ENCODE data around the gene MLX.

Gene MLX

GRCh38 chr17:42566883-42567573 lies at the start of gene MLX:
Gene MLX, plus strand, starts transcription at chr17:42567100. Its CDS starts 25 bp downstream, at chr17:42567125.
- in situ Hi-C loops (cut with MboI; ENCODE audit: low sequenced_read_pairs, unreplicated experiment) = no loop called here
- peak; percentile 100 for DNase-seq (ENCODE audit: low spot score)
- TF ChIP-seq, protein P1, sequence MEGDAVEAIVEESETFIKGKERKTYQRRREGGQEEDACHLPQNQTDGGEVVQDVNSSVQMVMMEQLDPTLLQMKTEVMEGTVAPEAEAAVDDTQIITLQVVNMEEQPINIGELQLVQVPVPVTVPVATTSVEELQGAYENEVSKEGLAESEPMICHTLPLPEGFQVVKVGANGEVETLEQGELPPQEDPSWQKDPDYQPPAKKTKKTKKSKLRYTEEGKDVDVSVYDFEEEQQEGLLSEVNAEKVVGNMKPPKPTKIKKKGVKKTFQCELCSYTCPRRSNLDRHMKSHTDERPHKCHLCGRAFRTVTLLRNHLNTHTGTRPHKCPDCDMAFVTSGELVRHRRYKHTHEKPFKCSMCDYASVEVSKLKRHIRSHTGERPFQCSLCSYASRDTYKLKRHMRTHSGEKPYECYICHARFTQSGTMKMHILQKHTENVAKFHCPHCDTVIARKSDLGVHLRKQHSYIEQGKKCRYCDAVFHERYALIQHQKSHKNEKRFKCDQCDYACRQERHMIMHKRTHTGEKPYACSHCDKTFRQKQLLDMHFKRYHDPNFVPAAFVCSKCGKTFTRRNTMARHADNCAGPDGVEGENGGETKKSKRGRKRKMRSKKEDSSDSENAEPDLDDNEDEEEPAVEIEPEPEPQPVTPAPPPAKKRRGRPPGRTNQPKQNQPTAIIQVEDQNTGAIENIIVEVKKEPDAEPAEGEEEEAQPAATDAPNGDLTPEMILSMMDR (IDR thresholded peaks at IDR 0.05; ENCODE audit: borderline replicate concordance, control extremely low read depth, extremely low read depth, insufficient read depth, missing control alignments) = no peak

DNA sequence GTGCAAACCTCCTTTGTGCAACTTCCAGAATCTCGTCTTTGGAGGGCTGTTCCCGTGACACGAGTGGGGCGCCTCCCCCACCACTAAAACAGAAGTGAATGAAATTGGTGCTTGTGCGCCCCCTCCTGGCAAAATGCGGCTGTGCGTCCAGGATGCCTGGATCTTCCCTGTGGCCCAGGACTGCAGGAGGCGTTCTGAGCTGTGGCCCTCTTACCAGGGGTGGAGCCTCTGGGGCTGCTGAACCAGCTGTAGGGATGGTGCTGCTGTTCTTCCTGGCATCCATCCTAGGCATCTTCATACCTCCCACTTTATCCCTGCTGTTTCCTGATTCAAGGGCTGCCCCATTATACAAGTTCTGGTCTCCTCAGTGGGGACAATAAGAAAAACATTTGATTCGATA lies 49.4 kb upstream of the MLX start:
- DNase-seq (ENCODE audit: low spot score) = peak; percentile 84
- TF ChIP-seq, protein P1 (IDR thresholded peaks at IDR 0.05; ENCODE audit: borderline replicate concordance, control extremely low read depth, extremely low read depth, insufficient read depth, missing control alignments) = peak; percentile 95
- in situ Hi-C loops (cut with MboI; ENCODE audit: low sequenced_read_pairs, unreplicated experiment) = no loop called here

DNA sequence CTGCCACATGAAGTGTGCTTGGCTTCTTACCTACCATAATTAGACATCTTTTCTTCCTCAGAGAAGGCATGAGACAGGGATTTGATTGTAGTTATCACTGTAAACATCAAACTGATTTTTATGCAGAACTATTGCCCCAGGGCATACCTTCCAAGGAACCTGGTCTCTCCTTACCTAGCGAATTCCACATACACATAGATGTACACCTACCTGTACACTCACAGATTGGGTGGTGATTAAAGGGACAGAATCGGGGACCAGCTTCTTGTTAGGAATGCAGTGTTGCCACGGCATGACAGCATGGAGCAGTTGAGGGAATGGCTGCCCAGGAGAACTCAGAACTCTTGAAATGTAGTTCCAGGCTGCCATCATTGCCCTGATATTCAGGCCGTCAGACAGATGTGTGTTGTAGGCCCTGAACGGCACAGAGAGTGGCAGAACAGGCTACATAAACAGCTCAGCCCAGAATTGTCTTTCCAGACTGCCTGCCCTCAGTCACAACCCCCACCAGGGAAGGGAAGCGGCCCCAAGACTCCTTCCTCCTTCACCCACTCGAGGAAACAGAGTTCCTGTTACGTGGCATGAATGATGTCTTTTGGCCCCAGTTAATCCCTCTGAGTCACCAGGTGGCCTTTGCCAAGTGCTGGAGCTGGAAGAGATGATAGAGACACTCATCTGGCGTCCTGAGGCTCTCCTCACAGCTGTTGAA lies 48.7 kb upstream of the MLX start:
- no peak for DNase-seq (ENCODE audit: low spot score)
- in situ Hi-C loops (cut with MboI; ENCODE audit: low sequenced_read_pairs, unreplicated experiment) = no loop called here
- TF ChIP-seq, protein P1 (IDR thresholded peaks at IDR 0.05; ENCODE audit: borderline replicate concordance, control extremely low read depth, extremely low read depth, insufficient read depth, missing control alignments) = no peak

- in situ Hi-C loops (cut with MboI; ENCODE audit: low sequenced_read_pairs, unreplicated experiment) = no loop called here
- TF ChIP-seq, protein P1 (IDR thresholded peaks at IDR 0.05; ENCODE audit: borderline replicate concordance, control extremely low read depth, extremely low read depth, insufficient read depth, missing control alignments) = no peak
- no peak for DNase-seq (ENCODE audit: low spot score)
Measured at GRCh38 chr17:42518755-42519545, 48.0 kb upstream of the MLX start.

DNA sequence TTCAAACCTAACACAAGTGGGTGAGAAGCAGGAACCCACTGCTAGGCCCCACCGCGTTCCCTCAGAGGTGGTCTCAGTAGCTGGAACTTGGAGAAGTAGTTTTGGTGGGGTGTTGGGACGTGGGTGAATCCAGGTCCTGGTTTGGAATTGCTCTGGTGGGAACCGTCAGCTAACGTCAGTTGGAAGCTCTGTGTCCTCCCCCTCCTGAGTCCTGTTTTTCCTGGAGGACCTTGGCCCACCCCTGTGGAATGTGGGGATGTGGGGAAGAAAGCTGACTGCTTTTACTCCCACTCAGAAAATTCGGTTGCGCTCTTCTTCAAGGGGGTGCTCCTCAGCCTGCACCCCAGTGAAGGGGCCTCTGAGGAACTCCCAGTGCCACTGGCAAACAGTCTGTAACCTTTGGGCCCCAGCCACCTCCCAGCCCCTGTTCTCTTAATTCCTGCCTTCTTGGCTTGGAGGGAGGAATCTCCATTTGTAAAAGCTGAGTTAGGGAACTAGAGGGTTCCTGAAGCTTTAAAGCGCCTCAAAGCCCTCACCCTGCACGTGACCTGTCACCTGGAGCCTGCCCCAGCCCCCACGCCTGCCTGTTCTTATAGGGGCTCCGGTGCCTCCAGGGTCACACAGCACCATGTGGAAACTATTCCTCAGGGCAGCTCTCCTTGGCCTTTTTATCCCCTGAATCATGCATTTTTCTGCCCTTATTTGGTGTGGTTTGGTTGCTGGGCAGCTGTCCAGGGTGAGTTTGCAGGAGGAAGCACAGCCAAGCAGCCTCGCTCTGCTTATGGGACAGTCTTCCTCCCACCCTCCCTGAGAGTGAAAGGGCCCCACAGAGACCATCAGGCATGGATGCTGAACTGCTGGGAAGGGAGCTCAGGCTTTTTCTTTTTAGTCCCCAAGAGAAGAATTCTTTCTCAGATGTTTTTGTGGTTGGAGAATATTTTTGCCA lies 47.1 kb upstream of the MLX start:
- TF ChIP-seq, protein P1 (IDR thresholded peaks at IDR 0.05; ENCODE audit: borderline replicate concordance, control extremely low read depth, extremely low read depth, insufficient read depth, missing control alignments) = no peak
- in situ Hi-C loops (cut with MboI; ENCODE audit: low sequenced_read_pairs, unreplicated experiment) = no loop called here
- DNase-seq (ENCODE audit: low spot score) = no peak

Data from GM13976 (cell line).